GM21528 (cell line): ENCODE data around the gene EML4.
"Not testable (repeated sequence)": the region's sequence is repeated elsewhere in the genome, so short reads cannot be mapped to it uniquely, and the experiment has no call there.

Experiments
- ATAC-seq: cut with Tn5 transposase; IDR thresholded peaks from one replicate; pipeline ENCODE4 v1.9.1; 2021; ENCODE audit warnings: mild to moderate bottlenecking, moderate library complexity; ENCODE audit not compliant: unreplicated experiment, low FRiP score

The EML4 gene

GRCh38 chr2:42342061-42342794 is 173.1 kb downstream of the EML4 start:
- ATAC-seq, result no peak

- ATAC-seq, result no peak
These were observed 173.7 kb downstream of the EML4 start for GRCh38 chr2:42342795-42343241.

GRCh38 chr2:42345986-42346385 is 176.8 kb downstream of the EML4 start:
- no peak for ATAC-seq

DNA sequence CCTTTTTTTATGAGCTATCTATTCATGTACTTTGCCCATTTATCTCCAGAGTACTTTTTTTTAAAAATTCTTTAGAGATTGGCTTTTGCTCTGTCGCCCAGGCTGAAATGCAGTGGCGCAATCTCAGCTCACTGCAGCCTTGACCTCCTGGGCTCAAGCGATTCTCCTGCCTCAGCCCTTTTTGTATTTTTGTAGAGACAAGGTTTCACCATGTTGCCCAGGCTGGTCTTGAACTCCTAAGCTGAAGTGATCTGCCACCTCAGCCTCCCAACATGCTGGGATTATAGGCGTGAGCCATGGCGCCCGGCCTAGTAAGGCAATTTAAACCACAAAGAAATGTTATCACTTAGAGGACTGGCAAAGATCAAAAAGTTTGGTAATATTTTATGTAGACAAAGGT is 177.7 kb downstream of the EML4 start:
- ATAC-seq, result not testable (repeated sequence)

DNA sequence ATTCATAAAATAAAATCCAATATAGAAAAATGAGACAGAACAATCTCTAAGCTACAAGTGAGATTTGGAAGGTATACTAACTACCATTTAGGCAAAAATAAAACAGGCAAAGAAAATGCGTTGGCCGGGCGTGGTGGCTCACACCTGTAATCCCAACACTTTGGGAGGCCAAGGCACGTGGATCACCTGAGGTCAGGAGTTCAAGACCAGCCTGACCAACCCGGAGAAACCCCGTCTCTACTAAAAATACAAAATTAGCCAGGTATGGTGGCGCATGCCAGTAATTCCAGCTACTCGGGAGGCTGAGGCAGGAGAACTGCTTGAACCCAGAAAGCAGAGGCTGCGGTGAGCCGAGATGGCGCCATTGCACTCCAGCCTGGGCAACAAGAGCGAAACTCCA is 178.4 kb downstream of the EML4 start:
- ATAC-seq, result not testable (repeated sequence)

- no peak for ATAC-seq
These were observed 179.1 kb downstream of the EML4 start for GRCh38 chr2:42348113-42348805.

GRCh38 chr2:42350434-42351063 is 181.4 kb downstream of the EML4 start:
- no peak for ATAC-seq

- ATAC-seq, result no peak
These were observed 182.7 kb downstream of the EML4 start for GRCh38 chr2:42351864-42352263.

- no peak for ATAC-seq
These were observed 184.8 kb downstream of the EML4 start for GRCh38 chr2:42353792-42354429.

DNA sequence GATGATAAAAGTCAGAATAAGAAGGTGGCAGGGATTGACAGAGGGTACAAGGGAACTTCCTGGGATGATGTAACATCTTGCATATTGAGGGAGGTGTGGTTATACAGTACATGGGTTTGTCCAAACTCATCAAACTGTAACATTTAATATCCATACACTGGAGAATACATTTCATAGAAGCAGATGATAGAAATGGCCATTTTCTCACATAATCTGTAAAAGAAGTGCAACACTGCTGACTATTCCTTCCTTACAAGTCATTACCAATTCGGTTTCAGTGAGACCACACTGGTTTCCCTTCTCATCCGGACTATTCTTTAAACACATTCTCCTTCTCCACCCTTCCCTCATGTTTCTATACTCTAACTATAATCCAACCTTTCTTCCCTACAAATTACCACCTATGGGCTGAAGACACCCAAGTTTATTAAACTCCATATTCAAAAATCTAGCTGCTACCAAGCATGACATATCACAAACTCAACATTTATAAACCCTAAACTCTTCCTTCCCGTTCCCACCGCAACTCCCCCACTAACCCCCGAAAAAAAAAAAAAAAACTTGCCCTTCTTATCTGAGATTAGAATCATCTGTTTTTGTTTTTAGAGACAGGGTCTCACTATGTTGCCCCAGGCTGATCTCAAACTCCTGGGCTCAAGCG is 190.3 kb downstream of the EML4 start:
- no peak for ATAC-seq

DNA sequence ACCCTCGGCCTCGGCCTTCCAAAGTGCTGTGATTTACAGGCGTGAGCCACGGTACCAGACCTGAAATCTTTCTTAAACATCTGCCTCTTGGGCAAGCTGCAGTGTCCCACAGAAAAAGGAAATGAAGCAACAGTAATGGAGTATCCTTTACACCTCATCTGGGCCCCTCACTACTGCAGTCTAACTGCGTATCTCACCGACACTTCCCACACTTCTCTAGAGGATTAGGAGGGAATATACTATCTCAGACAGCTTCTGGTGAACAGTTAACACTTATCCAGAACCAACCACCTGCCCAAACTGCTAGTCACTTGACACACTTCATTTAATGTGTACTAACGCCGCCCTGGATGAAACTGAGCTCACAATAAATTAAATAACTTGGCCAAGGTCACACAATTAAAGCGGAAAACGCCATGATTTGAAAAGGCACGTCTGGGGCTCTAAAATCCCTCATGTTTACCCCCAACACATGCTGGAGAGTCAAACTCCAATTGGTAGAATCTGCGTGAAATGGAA is 190.9 kb downstream of the EML4 start:
- no peak for ATAC-seq

- no peak for ATAC-seq
These were observed 191.3 kb downstream of the EML4 start for GRCh38 chr2:42360493-42360889.

- peak; percentile 95 for ATAC-seq
These were observed 192.0 kb downstream of the EML4 start, which contains the start of gene COX7A2L for GRCh38 chr2:42360890-42361727. COX7A2L (minus strand) TSS chr2:42361217; CDS start chr2:42361161, 56 bp downstream.

- peak; percentile 0 for ATAC-seq
These were observed 192.7 kb downstream of the EML4 start for GRCh38 chr2:42361728-42362283.

GRCh38 chr2:42363413-42363812 is 194.3 kb downstream of the EML4 start:
- ATAC-seq, result no peak

DNA sequence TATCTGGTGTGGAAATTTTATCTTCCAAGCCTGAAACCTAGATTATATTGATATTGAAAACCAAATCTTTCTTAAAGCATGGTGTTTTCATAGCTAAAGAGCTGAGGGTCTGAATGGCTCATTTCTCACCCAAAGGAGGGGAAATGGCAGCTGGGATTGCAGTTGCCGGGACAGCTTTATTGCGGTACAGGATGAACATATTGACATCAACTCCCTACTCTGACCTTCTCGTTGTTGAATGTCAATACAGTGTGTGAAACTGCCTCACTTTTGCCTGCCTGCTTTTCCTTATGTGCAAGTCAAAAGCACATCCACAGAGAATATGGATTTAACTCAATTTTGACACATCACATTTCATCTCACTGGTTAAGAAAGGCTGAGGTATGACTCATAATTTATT is 195.5 kb downstream of the EML4 start:
- ATAC-seq, result no peak

GRCh38 chr2:42366411-42366810 is 197.3 kb downstream of the EML4 start:
- no peak for ATAC-seq

GRCh38 chr2:42367835-42368234 is 198.7 kb downstream of the EML4 start:
- no peak for ATAC-seq
